ENCODE measurements around the gene CAMKMT. TPM values are rescaled to one million over a fixed set of nuclear protein-coding genes. Genes with fewer than 3 reads are reported as not detected.

CAMKMT gene
- total and polyA plus RNA-seq, 8 donors, result 1.4 to 27.4 (median 6.2) TPM

- TF ChIP-seq POLR2AphosphoS5 (IDR thresholded peaks at IDR 0.05), result no peak
- TF ChIP-seq EP300 (IDR thresholded peaks at IDR 0.05), result no peak
- no peak for TF ChIP-seq POLR2A (IDR thresholded peaks at IDR 0.05)
- no peak for TF ChIP-seq CTCF (IDR thresholded peaks at IDR 0.05)
- 85 to 92% (median 91%) methylated on average over 1 of the region's 1 CpG for WGBS, 5 donors
- Histone ChIP-seq H3K4me1 (no peaks in the 10 kb centered on the region), H3K27ac (no peak overlapping the region), H3K9me3 (no peaks in the 10 kb centered on the region), H3K36me3 (no peaks in the 10 kb centered on the region), H3K27me3 (no peaks in the 10 kb centered on the region), H3K4me3 (no peak overlapping the region)
- DNase-seq, result no peak
- intact Hi-C loops (cut with DNase I; ENCODE audit: low total_unique reads), result no loop called here
Measured at GRCh38 chr2:44722026-44722625, 360.4 kb downstream of the CAMKMT start.

- 94 to 100% (median 95%) methylated on average over 3 of the region's 3 CpGs for WGBS, 5 donors
- no peaks in the 10 kb centered on the region for H3K27me3 ChIP-seq
- H3K36me3 ChIP-seq, result no peaks in the 10 kb centered on the region
- H3K9me3 ChIP-seq, result no peaks in the 10 kb centered on the region
- DNase-seq, result no peak
- H3K4me3 ChIP-seq, result no peak overlapping the region
- intact Hi-C loops (cut with DNase I; ENCODE audit: low total_unique reads), result no loop called here
- H3K27ac ChIP-seq, result no peak overlapping the region
- H3K4me1 ChIP-seq, result no peaks in the 10 kb centered on the region
- no peak for TF ChIP-seq POLR2A (IDR thresholded peaks at IDR 0.05)
- no peak for TF ChIP-seq POLR2AphosphoS5 (IDR thresholded peaks at IDR 0.05)
- no peak for TF ChIP-seq CTCF (IDR thresholded peaks at IDR 0.05)
- no peak for TF ChIP-seq EP300 (IDR thresholded peaks at IDR 0.05)
Measured at GRCh38 chr2:44723921-44724320, 362.2 kb downstream of the CAMKMT start.

GRCh38 chr2:44730593-44730992 lies 368.8 kb downstream of the CAMKMT start:
- H3K4me3 ChIP-seq, result no peak overlapping the region
- DNase-seq, result no peak
- peaks cover 0 to 4% (median under 1%) of the 10 kb centered on the region in 4 donors for H3K9me3 ChIP-seq
- intact Hi-C loops (cut with DNase I; ENCODE audit: low total_unique reads), result no loop called here
- no peaks in the 10 kb centered on the region for H3K4me1 ChIP-seq
- no peaks in the 10 kb centered on the region for H3K27me3 ChIP-seq
- H3K27ac ChIP-seq, result no peak overlapping the region
- H3K36me3 ChIP-seq, result no peaks in the 10 kb centered on the region
- no peak for TF ChIP-seq POLR2A (IDR thresholded peaks at IDR 0.05)
- TF ChIP-seq POLR2AphosphoS5 (IDR thresholded peaks at IDR 0.05), result no peak
- no peak for TF ChIP-seq EP300 (IDR thresholded peaks at IDR 0.05)
- no peak for TF ChIP-seq CTCF (IDR thresholded peaks at IDR 0.05)

- intact Hi-C loops (cut with DNase I; ENCODE audit: low total_unique reads), result no loop called here
- Histone ChIP-seq H3K4me1 (no peaks in the 10 kb centered on the region), H3K4me3 (no peak overlapping the region), H3K27me3 (no peaks in the 10 kb centered on the region), H3K9me3 (peaks cover 0 to 12% (median 5%) of the 10 kb centered on the region in 4 donors), H3K36me3 (no peaks in the 10 kb centered on the region), H3K27ac (no peak overlapping the region)
- WGBS, 5 donors, result 85 to 95% (median 91%) methylated on average over 1 of the region's 1 CpG
- DNase-seq, result no peak
- TF ChIP-seq EP300 (IDR thresholded peaks at IDR 0.05) (no peak), POLR2A (IDR thresholded peaks at IDR 0.05) (no peak), CTCF (IDR thresholded peaks at IDR 0.05) (no peak), POLR2AphosphoS5 (IDR thresholded peaks at IDR 0.05) (no peak)
Measured at GRCh38 chr2:44731505-44731904, 369.8 kb downstream of the CAMKMT start.
